ENCODE results near the gene TCTN1. TPM values are rescaled to one million over a fixed set of nuclear protein-coding genes. Genes with fewer than 3 reads are reported as not detected.
"Not testable (repeated sequence)": the region's sequence is repeated elsewhere in the genome, so short reads cannot be mapped to it uniquely, and the experiment has no call there.

Gene TCTN1
- total RNA-seq, 1 donor from 2014 or later: 14.1 TPM

DNA sequence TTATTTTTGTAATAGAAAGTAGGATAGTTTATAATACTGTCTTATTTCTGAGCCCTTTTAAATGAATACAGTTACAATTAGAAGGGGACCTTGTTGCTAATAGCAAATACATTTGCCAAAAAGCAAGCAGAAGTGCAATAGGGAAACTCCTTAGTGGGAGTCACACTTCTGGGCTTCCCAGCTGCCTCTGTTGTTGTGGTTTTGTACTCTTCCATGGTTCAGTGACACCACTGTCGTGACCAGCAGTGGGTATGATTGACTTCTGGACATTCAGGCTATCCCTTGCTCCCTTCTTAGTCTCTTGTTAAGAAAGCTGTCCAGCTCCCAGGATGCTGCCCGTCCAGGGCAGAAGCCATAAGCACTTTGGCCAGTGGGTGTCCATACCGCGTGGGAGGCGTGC lies 22.6 kb downstream of the TCTN1 start:
- no peaks in the 10 kb centered on the region for H3K9me3 ChIP-seq (ENCODE audit: control insufficient read depth in 3 of 3, low read length in 3 of 3)
- H3K4me1 ChIP-seq (ENCODE audit: control insufficient read depth in 3 of 3, insufficient read depth in 3 of 3, low read length in 3 of 3): peaks cover 15 to 36% (median 18%) of the 10 kb centered on the region in 3 donors
- no peak overlapping the region for H3K9ac ChIP-seq (ENCODE audit: low read depth in 1 of 3, low read length in 3 of 3)
- H3K27me3 ChIP-seq (ENCODE audit: control insufficient read depth in 3 of 3, insufficient read depth in 3 of 3, low read length in 3 of 3): no peaks in the 10 kb centered on the region
- H3K36me3 ChIP-seq (ENCODE audit: control insufficient read depth in 3 of 3, insufficient read depth in 3 of 3, low read length in 3 of 3): peaks cover 0 to 4% (median 3%) of the 10 kb centered on the region in 3 donors
- no peak overlapping the region for H3K27ac ChIP-seq (ENCODE audit: low read depth, low read length)
- no peak overlapping the region for H3K4me3 ChIP-seq (ENCODE audit: low read length in 3 of 3)

DNA sequence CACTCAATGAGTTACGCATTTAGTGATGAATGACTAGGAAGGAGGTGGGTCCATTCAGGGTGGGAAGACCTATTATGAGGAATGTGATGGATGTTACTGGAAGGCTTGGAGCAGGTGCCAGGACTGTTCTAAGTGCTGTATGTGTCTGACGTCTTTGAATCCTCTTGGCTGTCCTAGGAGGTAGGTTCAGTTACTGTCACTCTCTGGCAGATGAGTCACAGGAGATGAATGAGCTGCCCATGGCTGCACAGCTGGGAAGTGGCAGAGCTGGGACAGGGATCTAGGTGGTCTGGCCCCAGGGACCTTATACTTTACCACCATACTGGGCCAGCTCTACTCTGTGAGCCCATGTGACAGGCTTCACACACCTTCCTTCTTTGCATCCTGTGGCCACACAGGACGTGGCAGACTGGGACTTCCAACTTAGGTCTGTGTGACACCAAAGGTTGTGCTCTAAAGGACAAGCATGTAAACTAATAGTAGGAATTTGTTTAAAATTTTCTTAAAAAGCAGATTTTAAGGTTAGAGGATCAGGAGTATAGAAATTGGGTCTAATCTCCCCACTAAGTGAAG lies 24.0 kb downstream of the TCTN1 start:
- Histone ChIP-seq H3K36me3 (ENCODE audit: control insufficient read depth in 3 of 3, insufficient read depth in 3 of 3, low read length in 3 of 3) (peaks cover 0 to 1% (median under 1%) of the 10 kb centered on the region in 3 donors), H3K9ac (ENCODE audit: low read depth in 1 of 3, low read length in 3 of 3) (no peak overlapping the region), H3K4me3 (ENCODE audit: low read length in 3 of 3) (no peak overlapping the region), H3K9me3 (ENCODE audit: control insufficient read depth in 3 of 3, low read length in 3 of 3) (no peaks in the 10 kb centered on the region), H3K4me1 (ENCODE audit: control insufficient read depth in 3 of 3, insufficient read depth in 3 of 3, low read length in 3 of 3) (peaks cover 19 to 37% (median 20%) of the 10 kb centered on the region in 3 donors), H3K27ac (ENCODE audit: low read depth, low read length) (no peak overlapping the region), H3K27me3 (ENCODE audit: control insufficient read depth in 3 of 3, insufficient read depth in 3 of 3, low read length in 3 of 3) (no peaks in the 10 kb centered on the region)

DNA sequence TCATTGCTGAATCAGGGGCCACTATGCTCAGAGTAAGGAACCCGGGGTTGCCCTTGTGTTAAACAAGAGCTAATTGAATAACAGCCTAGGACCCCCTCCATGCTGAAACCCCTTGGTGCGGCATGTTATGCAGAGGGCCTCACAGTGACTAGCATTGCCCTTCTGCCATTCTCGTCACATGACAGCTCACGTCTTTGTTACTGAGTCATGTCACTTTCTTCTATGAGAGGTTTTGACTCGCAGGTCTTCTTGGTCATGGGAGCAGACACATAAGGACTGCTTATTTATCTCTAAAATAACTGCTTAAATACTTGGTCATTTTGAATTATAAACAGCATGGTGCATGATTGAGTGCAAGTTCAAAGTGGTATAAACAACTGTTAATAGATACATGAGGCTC lies 24.9 kb downstream of the TCTN1 start:
- Histone ChIP-seq H3K9ac (ENCODE audit: low read depth in 1 of 3, low read length in 3 of 3) (no peak overlapping the region), H3K27me3 (ENCODE audit: control insufficient read depth in 3 of 3, insufficient read depth in 3 of 3, low read length in 3 of 3) (no peaks in the 10 kb centered on the region), H3K27ac (ENCODE audit: low read depth, low read length) (peak overlapping the region; percentile 37), H3K4me3 (ENCODE audit: low read length in 3 of 3) (no peak overlapping the region), H3K9me3 (ENCODE audit: control insufficient read depth in 3 of 3, low read length in 3 of 3) (no peaks in the 10 kb centered on the region), H3K36me3 (ENCODE audit: control insufficient read depth in 3 of 3, insufficient read depth in 3 of 3, low read length in 3 of 3) (no peaks in the 10 kb centered on the region), H3K4me1 (ENCODE audit: control insufficient read depth in 3 of 3, insufficient read depth in 3 of 3, low read length in 3 of 3) (peaks cover 19 to 37% (median 20%) of the 10 kb centered on the region in 3 donors)

DNA sequence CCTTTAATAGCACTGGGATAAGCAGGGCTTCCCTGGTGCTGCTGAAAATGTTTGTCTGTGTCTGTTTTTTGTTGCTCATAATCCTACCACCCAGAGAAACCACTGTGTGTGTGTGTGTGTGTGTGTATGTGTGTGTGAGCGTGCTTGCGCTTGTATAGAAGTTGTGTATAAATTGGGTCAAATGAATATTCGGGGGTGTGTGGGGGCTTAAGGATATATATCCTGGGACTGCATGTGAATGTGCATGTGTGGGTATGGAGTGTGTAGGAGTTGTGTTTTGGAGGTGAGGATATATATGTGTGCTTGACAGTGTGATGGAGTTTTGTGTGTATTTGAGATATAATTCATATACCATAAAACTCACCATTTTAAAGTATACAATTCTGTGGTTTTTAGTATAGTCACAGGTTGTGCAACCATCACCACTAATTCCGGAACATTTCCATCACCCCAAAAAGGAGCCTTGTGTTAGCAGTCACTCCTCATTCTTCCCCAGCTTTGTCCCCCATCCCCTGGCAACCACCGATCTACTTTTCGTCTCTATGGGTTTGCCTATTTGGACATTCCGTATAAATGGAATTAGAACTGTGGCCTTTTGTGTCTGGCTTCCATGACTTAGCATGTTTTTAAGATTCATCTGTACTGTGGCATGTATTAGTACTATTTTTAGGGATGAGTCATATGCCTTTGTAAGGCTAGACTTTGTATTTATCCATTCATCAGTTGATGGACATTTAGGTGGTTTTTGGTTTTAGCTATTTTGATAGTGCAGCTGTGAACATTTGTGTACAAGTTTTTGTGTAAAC lies 25.6 kb downstream of the TCTN1 start:
- H3K4me1 ChIP-seq (ENCODE audit: control insufficient read depth in 3 of 3, insufficient read depth in 3 of 3, low read length in 3 of 3): peaks cover 19 to 37% (median 20%) of the 10 kb centered on the region in 3 donors
- H3K27me3 ChIP-seq (ENCODE audit: control insufficient read depth in 3 of 3, insufficient read depth in 3 of 3, low read length in 3 of 3): no peaks in the 10 kb centered on the region
- peak overlapping the region; percentile 37 for H3K27ac ChIP-seq (ENCODE audit: low read depth, low read length)
- no peak overlapping the region for H3K9ac ChIP-seq (ENCODE audit: low read depth in 1 of 3, low read length in 3 of 3)
- no peaks in the 10 kb centered on the region for H3K9me3 ChIP-seq (ENCODE audit: control insufficient read depth in 3 of 3, low read length in 3 of 3)
- H3K36me3 ChIP-seq (ENCODE audit: control insufficient read depth in 3 of 3, insufficient read depth in 3 of 3, low read length in 3 of 3): no peaks in the 10 kb centered on the region
- no peak overlapping the region for H3K4me3 ChIP-seq (ENCODE audit: low read length in 3 of 3)

DNA sequence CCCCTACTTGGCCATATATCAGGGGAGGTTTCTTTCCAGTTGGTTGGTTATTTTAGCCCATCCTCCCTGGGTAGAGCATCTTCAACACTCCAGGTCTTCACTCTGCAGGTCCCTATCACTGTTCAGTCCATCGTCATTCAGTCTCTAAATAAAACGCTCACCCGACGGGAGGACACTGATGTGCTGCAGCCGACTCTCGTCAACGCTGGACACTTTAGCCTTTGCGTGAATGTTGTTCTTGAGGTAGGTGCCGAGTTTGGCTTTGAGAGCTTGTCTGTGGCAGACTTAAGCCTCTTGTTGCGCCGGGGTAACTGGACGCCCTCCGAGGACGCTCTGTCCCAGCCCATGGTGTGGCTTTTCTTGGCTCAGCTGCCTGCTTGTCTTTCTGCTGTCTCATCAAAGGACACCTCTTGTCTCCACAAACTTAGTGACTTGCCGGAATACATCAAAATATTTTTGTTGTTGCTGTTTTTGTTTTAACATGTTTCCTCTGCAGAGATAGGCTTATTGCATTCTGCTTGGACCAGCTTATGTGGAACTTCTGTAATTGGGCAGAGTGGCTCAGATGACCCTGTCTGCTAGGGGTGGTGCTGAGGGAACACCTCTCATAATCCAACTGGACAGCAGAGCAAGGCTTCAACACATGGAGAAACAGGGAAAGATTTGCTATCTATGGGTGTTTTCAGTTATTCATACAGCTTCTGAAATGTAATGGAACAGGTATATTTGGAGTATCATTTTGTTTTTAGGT lies 26.5 kb downstream of the TCTN1 start:
- no peaks in the 10 kb centered on the region for H3K9me3 ChIP-seq (ENCODE audit: control insufficient read depth in 3 of 3, low read length in 3 of 3)
- H3K4me1 ChIP-seq (ENCODE audit: control insufficient read depth in 3 of 3, insufficient read depth in 3 of 3, low read length in 3 of 3): peaks cover 19 to 37% (median 20%) of the 10 kb centered on the region in 3 donors
- H3K27ac ChIP-seq (ENCODE audit: low read depth, low read length): peak overlapping the region; percentile 37
- peak overlapping the region; percentile 34 to 55 (median 44) for H3K4me3 ChIP-seq (ENCODE audit: low read length in 3 of 3)
- H3K27me3 ChIP-seq (ENCODE audit: control insufficient read depth in 3 of 3, insufficient read depth in 3 of 3, low read length in 3 of 3): no peaks in the 10 kb centered on the region
- peaks cover 0 to 2% (median 0%) of the 10 kb centered on the region in 3 donors for H3K36me3 ChIP-seq (ENCODE audit: control insufficient read depth in 3 of 3, insufficient read depth in 3 of 3, low read length in 3 of 3)
- peak overlapping the region in 1 of 3 donors; percentile 34 for H3K9ac ChIP-seq (ENCODE audit: low read depth in 1 of 3, low read length in 3 of 3)

DNA sequence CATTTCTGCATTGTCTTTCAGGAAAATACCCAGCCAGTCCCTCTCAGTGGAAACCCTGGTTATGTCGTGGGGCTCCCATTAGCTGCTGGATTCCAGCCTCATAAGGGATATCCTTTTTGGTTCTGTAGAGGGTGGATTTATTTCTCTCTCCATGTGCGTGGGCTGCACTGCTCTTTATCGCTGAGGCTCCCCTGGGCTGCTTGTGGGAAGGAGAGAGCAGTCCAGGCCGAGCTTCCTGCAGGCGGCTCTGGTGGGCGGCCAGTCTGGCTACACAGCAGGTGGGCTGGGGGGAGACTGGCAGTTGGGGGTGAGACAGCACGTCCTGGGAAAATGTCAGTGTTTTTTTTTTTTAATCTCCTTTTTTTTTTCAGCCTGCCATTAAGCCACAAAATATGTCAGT lies 27.6 kb downstream of the TCTN1 start:
- Histone ChIP-seq H3K36me3 (ENCODE audit: control insufficient read depth in 3 of 3, insufficient read depth in 3 of 3, low read length in 3 of 3) (peaks cover 2 to 4% (median 3%) of the 10 kb centered on the region in 3 donors), H3K27ac (ENCODE audit: low read depth, low read length) (no peak overlapping the region), H3K9me3 (ENCODE audit: control insufficient read depth in 3 of 3, low read length in 3 of 3) (no peaks in the 10 kb centered on the region), H3K4me1 (ENCODE audit: control insufficient read depth in 3 of 3, insufficient read depth in 3 of 3, low read length in 3 of 3) (peaks cover 19 to 37% (median 20%) of the 10 kb centered on the region in 3 donors), H3K4me3 (ENCODE audit: low read length in 3 of 3) (peak overlapping the region in 2 of 3 donors; percentile 17 to 28), H3K9ac (ENCODE audit: low read depth in 1 of 3, low read length in 3 of 3) (peak overlapping the region in 1 of 3 donors; percentile 41), H3K27me3 (ENCODE audit: control insufficient read depth in 3 of 3, insufficient read depth in 3 of 3, low read length in 3 of 3) (no peaks in the 10 kb centered on the region)

DNA sequence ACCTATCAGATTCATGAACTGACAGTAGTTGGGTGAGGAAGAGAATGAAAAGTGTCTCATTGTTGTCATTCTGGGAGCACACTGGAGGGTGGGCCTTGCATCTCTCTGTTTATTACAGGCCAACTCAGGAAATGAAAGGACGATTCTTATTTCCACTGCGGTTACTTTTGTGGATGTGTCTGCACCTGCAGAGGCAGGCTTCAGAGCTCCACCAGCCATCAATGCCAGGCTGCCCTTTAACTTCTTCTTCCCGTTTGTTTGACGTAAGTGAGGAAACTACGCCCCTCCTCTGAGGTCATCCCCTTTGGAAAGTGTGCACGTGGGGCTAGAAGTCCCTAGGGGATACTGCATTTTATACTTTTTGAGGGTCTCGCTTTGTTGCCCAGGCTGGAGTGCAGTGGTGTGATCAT lies 33.7 kb downstream of the TCTN1 start:
- H3K36me3 ChIP-seq (ENCODE audit: control insufficient read depth in 3 of 3, insufficient read depth in 3 of 3, low read length in 3 of 3): peaks cover 12 to 26% (median 20%) of the 10 kb centered on the region in 3 donors
- no peak overlapping the region for H3K27ac ChIP-seq (ENCODE audit: low read depth, low read length)
- H3K9me3 ChIP-seq (ENCODE audit: control insufficient read depth in 3 of 3, low read length in 3 of 3): no peaks in the 10 kb centered on the region
- no peaks in the 10 kb centered on the region for H3K27me3 ChIP-seq (ENCODE audit: control insufficient read depth in 3 of 3, insufficient read depth in 3 of 3, low read length in 3 of 3)
- no peak overlapping the region for H3K4me3 ChIP-seq (ENCODE audit: low read length in 3 of 3)
- H3K9ac ChIP-seq (ENCODE audit: low read depth in 1 of 3, low read length in 3 of 3): no peak overlapping the region
- H3K4me1 ChIP-seq (ENCODE audit: control insufficient read depth in 3 of 3, insufficient read depth in 3 of 3, low read length in 3 of 3): no peaks in the 10 kb centered on the region

DNA sequence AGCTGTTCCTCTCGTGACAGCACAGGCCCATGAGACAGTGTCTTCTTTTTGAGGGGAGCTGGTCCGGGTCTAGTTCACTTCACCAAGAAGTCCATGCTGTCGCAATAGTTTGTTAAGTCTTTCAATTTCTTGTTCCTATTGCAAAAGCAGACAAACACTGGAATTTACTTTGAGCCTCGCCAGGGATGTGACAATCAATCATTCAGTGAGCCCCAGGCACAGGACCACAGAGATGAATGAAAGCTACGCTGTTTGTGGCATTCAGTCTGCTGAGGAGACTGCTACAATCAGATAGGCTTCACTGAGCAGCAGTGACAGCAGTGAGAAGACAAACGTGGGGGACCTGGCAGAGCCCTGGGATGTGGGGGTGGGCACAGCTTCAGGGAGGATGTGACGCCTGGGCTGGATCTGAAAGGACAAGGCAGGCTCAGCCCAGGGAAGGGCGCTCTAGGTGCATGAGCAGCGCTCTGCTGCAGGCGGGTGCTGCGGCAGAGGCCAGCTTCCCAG lies 35.5 kb downstream of the TCTN1 start:
- no peak overlapping the region for H3K9ac ChIP-seq (ENCODE audit: low read depth in 1 of 3, low read length in 3 of 3)
- no peaks in the 10 kb centered on the region for H3K4me1 ChIP-seq (ENCODE audit: control insufficient read depth in 3 of 3, insufficient read depth in 3 of 3, low read length in 3 of 3)
- no peak overlapping the region for H3K27ac ChIP-seq (ENCODE audit: low read depth, low read length)
- H3K36me3 ChIP-seq (ENCODE audit: control insufficient read depth in 3 of 3, insufficient read depth in 3 of 3, low read length in 3 of 3): peaks cover 12 to 26% (median 20%) of the 10 kb centered on the region in 3 donors
- H3K4me3 ChIP-seq (ENCODE audit: low read length in 3 of 3): no peak overlapping the region
- no peaks in the 10 kb centered on the region for H3K27me3 ChIP-seq (ENCODE audit: control insufficient read depth in 3 of 3, insufficient read depth in 3 of 3, low read length in 3 of 3)
- no peaks in the 10 kb centered on the region for H3K9me3 ChIP-seq (ENCODE audit: control insufficient read depth in 3 of 3, low read length in 3 of 3)

DNA sequence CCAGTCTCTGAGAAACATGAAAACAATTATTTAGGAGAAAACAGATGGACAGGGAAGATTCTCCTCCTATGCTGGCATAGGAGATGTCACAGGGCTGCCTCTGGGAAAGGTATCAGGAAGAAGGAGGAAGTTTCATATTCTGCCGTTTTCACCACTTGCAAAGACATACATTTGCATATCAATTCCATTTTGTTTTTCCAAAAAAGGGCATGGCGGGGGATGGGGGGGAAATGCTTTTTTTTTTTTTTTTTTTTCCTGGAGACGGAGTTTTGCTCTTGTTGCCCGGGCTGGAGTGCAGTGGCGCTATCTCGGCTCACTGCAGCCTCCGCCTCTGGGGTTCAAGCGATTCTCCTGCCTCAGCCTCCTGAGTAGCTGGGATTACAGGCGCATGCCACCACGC lies 40.3 kb downstream of the TCTN1 start:
- not testable (repeated sequence) for H3K4me1 ChIP-seq (ENCODE audit: control insufficient read depth in 3 of 3, insufficient read depth in 3 of 3, low read length in 3 of 3); H3K4me3 ChIP-seq (ENCODE audit: low read length in 3 of 3); H3K9ac ChIP-seq (ENCODE audit: low read depth in 1 of 3, low read length in 3 of 3); H3K9me3 ChIP-seq (ENCODE audit: control insufficient read depth in 3 of 3, low read length in 3 of 3); H3K27me3 ChIP-seq (ENCODE audit: control insufficient read depth in 3 of 3, insufficient read depth in 3 of 3, low read length in 3 of 3); H3K27ac ChIP-seq (ENCODE audit: low read depth, low read length)
- H3K36me3 ChIP-seq (ENCODE audit: control insufficient read depth in 3 of 3, insufficient read depth in 3 of 3, low read length in 3 of 3): peaks cover 8 to 12% (median 10%) of the 10 kb centered on the region in 3 donors
